Vagina (tissue), 2 donors: ENCODE measurements around the gene ITPK1.

Experiments
- POLR2A ChIP-seq, 2 donors: fragments of 450-650 bp; IDR thresholded peaks; one replicate each; pipeline ENCODE4 v1.6.1; 2017; ENCODE audit warnings: antibody characterized with exemption in 2 of 2, mild to moderate bottlenecking in 2 of 2, moderate library complexity in 2 of 2
- POLR2AphosphoS5 ChIP-seq, 2 donors: sonication (generic); formaldehyde crosslinking; IDR thresholded peaks; one replicate each; pipeline ENCODE4 v1.9.0; 2017; ENCODE audit warnings: antibody characterized with exemption in 2 of 2, mild to moderate bottlenecking in 2 of 2, low read depth in 1 of 2; ENCODE audit not compliant: insufficient read depth in 1 of 2
- TF ChIP-seq, protein P1 (sequence below), 3 experiments: fragments of 450-650 bp in 2 of 3; fragments of 200-600 bp in 1 of 3; sonication (generic) in 1 of 3; IDR thresholded peaks; one replicate each; pipeline ENCODE4 v1.5.1; 2017 to 2019; ENCODE audit warnings: antibody characterized with exemption in 3 of 3, mild to moderate bottlenecking in 2 of 3, moderate library complexity in 2 of 3

DNA sequence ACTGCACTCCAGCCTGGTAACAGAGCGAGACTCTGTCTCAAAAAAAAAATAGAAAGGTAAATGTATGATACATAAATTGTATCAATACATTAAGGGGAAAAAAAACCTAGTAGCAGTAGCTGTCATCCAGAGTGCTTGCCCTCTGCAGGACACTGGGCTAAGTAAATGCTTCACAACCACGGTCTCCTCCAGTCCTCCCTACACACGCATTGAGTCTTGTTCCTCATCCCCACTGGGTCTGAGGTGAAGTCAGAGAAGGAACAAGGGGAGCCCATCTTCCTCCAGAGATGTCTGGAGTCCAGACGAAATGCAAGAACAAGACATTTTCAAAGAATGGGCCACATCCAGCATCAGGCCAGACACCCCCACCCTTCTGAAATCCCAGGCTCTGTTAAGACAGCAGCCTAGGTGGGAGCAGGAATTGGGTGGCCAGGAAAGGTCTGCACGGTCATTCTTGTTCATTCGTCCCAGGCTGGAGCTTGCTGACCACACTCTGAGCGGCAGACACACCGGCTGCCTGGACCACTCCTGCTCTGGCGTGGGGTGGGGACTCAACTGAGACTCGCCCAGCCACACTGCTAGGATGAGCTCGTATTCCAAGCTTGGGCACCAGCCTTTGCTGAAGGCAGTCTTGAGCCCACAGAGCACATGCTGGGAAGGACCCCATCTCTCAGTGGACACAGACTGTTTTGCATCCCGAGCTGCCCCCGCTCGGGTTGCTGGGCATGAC is 147.3 kb downstream of the ITPK1 start:
- no peak for TF ChIP-seq POLR2A (IDR thresholded peaks at IDR 0.05)
- TF ChIP-seq, protein P1, sequence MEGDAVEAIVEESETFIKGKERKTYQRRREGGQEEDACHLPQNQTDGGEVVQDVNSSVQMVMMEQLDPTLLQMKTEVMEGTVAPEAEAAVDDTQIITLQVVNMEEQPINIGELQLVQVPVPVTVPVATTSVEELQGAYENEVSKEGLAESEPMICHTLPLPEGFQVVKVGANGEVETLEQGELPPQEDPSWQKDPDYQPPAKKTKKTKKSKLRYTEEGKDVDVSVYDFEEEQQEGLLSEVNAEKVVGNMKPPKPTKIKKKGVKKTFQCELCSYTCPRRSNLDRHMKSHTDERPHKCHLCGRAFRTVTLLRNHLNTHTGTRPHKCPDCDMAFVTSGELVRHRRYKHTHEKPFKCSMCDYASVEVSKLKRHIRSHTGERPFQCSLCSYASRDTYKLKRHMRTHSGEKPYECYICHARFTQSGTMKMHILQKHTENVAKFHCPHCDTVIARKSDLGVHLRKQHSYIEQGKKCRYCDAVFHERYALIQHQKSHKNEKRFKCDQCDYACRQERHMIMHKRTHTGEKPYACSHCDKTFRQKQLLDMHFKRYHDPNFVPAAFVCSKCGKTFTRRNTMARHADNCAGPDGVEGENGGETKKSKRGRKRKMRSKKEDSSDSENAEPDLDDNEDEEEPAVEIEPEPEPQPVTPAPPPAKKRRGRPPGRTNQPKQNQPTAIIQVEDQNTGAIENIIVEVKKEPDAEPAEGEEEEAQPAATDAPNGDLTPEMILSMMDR (IDR thresholded peaks at IDR 0.05): no peak
- TF ChIP-seq POLR2AphosphoS5 (IDR thresholded peaks at IDR 0.05; ENCODE audit: insufficient read depth in 1 of 2, low read depth in 1 of 2): no peak
